Prostate gland (tissue), 2 donors: ENCODE results near the gene RDX. TPM values are rescaled to one million over a fixed set of nuclear protein-coding genes. Genes with fewer than 3 reads are reported as not detected.

Experiments
- DNase-seq: peaks from one replicate; pipeline ENCODE4 v3.0.0-alpha.2; 2019; ENCODE audit warnings: low spot score
- H3K27ac ChIP-seq, 2 donors: fragments of 200-600 bp; sonication (generic); 2 replicates each; pipeline ENCODE4 v1.5.1; 2017 to 2019
- H3K27me3 ChIP-seq: fragments of 200-600 bp; sonication (generic); replicated peaks from 2 replicates; pipeline ENCODE4 v1.5.1; 2019; ENCODE audit not compliant: insufficient read depth
- H3K36me3 ChIP-seq, 2 donors: fragments of 200-600 bp; sonication (generic); 1 replicate in 1 of 2; 2 replicates in 1 of 2; pipeline versions ENCODE4 v1.5.1 to v1.8.1; 2017 to 2019
- H3K4me1 ChIP-seq: fragments of 200-600 bp; sonication (generic); replicated peaks from 2 replicates; pipeline ENCODE4 v1.5.1; 2019
- H3K4me3 ChIP-seq, 2 donors: fragments of 200-600 bp; sonication (generic); 2 replicates each; pipeline ENCODE4 v1.5.1; 2017 to 2019
- H3K9me3 ChIP-seq: fragments of 200-600 bp; sonication (generic); 2 replicates; pipeline ENCODE4 v1.5.1; 2017
- POLR2A ChIP-seq: fragments of 450-650 bp; IDR thresholded peaks from one replicate; pipeline ENCODE4 v1.6.1; 2016; ENCODE audit warnings: antibody characterized with exemption, mild to moderate bottlenecking
- POLR2AphosphoS5 ChIP-seq: sonication (generic); formaldehyde crosslinking; IDR thresholded peaks from one replicate; pipeline ENCODE4 v1.6.1; 2017; ENCODE audit warnings: antibody characterized with exemption
- WGBS: methylation state at CpG from one replicate; pipeline ENCODE4 v1.1.5; 2018; 5-methylcytosine and 5-hydroxymethylcytosine counted together
- intact Hi-C: fragments of 100-400 bp; cut with DNase I; formaldehyde crosslinking; loops from one replicate; pipeline ENCODE4 v1.14.2; 2022
- total RNA-seq, 2 donors: library from RNA; depleted of rRNA; stranded (reverse); fragments of >200 nt; gene quantifications; one replicate each; pipeline ENCODE4 v1.1.0, GENCODE V29; 2016
- TF ChIP-seq, protein P1 (sequence below), 4 experiments: fragments of 200-600 bp in 2 of 4; fragments of 450-650 bp in 2 of 4; sonication (generic) in 2 of 4; IDR thresholded peaks; 1 replicate in 3 of 4; 2 replicates in 1 of 4; pipeline ENCODE4 v1.5.1; 2016 to 2019; ENCODE audit warnings: antibody characterized with exemption in 4 of 4, mild to moderate bottlenecking in 2 of 4, moderate library complexity in 2 of 4

The RDX gene
- total RNA-seq, 2 donors from 2014 or later, result 45.4 to 136 TPM

DNA sequence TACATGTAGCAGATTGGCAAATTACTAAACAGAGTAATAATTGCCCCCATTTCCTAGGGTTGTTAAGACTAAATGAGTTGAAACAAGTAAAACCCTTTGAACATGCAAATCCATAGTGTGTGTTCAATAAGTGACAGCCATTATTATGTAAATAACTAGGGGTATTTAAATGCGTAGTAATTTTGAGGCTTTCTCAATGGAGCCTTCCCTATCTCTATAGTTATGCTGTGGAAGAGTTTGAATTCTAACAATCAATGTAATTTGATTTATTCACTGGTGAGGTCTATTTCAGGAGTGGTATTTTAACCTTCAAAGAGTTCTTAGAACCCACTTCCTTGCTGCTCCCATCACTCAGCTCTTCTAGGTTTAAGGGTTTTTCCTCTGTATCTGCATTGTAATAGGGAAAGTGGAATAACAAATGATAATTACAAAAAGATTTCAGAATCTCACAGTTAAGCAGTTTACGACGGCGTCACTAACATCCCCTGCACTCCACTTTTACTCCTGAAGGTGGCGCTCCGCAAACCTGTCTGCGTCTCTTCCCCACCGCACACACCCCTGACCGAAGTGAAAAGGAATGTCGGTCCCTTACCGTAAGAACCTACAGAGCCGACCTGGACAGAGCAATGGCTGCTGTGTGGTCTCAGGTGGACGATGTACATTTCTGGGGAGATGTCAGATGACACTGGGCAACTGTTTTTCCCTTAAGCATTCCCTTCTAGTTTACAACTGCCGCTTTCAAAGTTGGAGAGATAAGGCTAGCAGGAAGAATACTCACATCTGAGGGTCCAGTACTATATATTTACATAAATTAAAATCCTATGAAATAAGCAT lies 122.4 kb downstream of the RDX start:
- Histone ChIP-seq H3K27me3 (no peaks in the 10 kb centered on the region), H3K36me3 (no peaks in the 10 kb centered on the region), H3K27ac (no peak overlapping the region), H3K9me3 (no peaks in the 10 kb centered on the region), H3K4me3 (no peak overlapping the region), H3K4me1 (no peaks in the 10 kb centered on the region)
- WGBS, result 28% methylated on average over 14 of the region's 14 CpGs
- no peak for TF ChIP-seq POLR2A
- TF ChIP-seq POLR2AphosphoS5, result no peak
- TF ChIP-seq, protein P1, sequence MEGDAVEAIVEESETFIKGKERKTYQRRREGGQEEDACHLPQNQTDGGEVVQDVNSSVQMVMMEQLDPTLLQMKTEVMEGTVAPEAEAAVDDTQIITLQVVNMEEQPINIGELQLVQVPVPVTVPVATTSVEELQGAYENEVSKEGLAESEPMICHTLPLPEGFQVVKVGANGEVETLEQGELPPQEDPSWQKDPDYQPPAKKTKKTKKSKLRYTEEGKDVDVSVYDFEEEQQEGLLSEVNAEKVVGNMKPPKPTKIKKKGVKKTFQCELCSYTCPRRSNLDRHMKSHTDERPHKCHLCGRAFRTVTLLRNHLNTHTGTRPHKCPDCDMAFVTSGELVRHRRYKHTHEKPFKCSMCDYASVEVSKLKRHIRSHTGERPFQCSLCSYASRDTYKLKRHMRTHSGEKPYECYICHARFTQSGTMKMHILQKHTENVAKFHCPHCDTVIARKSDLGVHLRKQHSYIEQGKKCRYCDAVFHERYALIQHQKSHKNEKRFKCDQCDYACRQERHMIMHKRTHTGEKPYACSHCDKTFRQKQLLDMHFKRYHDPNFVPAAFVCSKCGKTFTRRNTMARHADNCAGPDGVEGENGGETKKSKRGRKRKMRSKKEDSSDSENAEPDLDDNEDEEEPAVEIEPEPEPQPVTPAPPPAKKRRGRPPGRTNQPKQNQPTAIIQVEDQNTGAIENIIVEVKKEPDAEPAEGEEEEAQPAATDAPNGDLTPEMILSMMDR (IDR thresholded peaks at IDR 0.05), result peak in 2 of 4 experiments; percentile 36 to 45
- no peak for DNase-seq
- intact Hi-C loops, result no loop called here

DNA sequence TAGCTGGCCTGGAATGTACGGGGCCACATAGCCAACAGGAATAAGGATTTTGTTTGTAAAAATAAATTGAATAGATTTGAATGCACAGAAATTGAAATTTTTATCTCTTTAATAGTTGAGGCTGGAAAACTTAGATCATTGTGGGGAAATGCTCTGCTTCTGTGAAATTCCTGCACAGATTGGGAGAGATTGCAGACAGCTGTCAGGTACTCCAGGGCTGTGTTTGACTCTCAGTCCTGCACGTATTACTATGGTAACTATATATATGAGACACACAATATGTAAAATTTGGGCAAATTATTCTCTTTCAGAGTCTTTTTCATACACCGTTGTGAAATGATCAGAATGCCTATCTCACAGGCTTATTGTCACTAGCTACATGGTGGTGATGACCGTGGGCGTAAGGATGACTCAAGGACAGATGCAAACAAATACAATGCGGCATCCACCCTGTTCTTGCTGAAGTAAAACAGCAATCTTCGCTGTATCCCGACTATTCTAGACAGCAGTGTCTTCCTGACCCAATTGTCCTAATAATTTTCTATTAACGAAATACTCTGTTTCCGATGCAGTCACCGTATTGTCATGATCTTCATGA lies 123.8 kb downstream of the RDX start:
- DNase-seq, result no peak
- H3K9me3 ChIP-seq, result no peaks in the 10 kb centered on the region
- no peak for TF ChIP-seq POLR2AphosphoS5
- TF ChIP-seq, protein P1 (IDR thresholded peaks at IDR 0.05), result no peak
- TF ChIP-seq POLR2A, result no peak
- intact Hi-C loops, result no loop called here
- H3K4me1 ChIP-seq, result no peaks in the 10 kb centered on the region
- no peaks in the 10 kb centered on the region for H3K27me3 ChIP-seq
- 85% methylated on average over 11 of the region's 11 CpGs for WGBS
- H3K27ac ChIP-seq, result no peak overlapping the region
- H3K4me3 ChIP-seq, result no peak overlapping the region
- no peaks in the 10 kb centered on the region for H3K36me3 ChIP-seq

DNA sequence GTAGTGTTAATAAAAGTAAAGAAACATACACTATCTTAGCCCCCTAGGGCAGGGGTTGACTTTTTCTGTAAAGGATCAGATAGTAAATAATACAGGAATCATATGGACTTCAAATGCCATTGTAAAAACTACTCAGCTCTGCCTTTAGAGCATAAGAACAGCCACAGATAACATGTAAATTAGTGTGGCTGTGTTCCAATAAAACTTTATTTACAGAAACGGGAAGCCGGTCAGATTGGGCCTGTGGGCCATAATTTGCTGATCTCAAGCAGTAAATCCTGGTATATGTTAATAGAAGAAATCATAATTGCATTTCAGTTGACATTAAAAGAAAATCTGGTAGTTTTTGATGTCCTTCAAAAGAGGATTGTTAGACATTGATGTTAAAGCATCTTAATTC lies 126.7 kb downstream of the RDX start:
- Histone ChIP-seq H3K9me3 (no peaks in the 10 kb centered on the region), H3K27ac (no peak overlapping the region), H3K4me3 (no peak overlapping the region), H3K4me1 (no peaks in the 10 kb centered on the region), H3K36me3 (no peaks in the 10 kb centered on the region), H3K27me3 (no peaks in the 10 kb centered on the region)
- intact Hi-C loops, result no loop called here
- TF ChIP-seq, protein P1 (IDR thresholded peaks at IDR 0.05), result no peak
- TF ChIP-seq POLR2A (no peak), POLR2AphosphoS5 (no peak)
- WGBS, result 56% methylated on average over 2 of the region's 2 CpGs
- DNase-seq, result no peak

DNA sequence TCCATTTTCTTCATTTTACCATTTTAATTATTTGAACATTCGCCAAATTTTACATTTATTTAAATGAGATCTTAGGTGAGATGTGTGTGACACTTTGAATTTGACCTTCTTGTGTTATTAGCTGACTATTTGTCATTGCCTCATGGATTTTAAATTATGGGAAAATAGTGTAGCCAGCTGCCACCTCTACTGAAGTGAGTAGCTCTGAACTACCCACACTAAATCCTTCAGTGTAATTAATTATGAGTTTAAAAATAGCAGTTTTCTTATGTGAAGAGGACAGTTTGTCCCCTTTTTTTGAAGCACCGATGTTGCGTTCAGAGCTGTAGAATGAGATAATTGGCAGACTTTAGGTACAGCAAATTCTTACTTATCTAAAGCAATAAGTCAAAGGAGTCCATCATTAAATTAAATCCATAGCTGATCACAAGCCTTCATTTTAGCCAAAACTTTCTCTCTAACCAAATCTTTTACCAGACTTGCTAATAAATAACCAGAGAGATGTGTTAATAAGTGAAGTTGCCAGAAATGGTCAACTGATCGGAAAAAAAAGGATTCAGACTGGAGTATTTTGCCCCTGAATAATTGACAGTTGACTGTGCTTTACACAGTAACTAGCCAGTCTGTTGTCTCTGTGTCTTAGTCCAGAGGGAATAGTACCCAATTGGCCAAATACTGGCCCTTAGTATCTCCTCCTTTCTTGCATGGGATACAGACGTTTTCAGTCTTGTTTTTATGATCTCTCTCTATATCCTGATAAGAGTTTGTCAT lies 128.2 kb downstream of the RDX start:
- 76% methylated on average over 5 of the region's 5 CpGs for WGBS
- Histone ChIP-seq H3K9me3 (no peaks in the 10 kb centered on the region), H3K36me3 (no peaks in the 10 kb centered on the region), H3K4me1 (no peaks in the 10 kb centered on the region), H3K27ac (no peak overlapping the region), H3K4me3 (no peak overlapping the region), H3K27me3 (no peaks in the 10 kb centered on the region)
- intact Hi-C loops, result no loop called here
- no peak for TF ChIP-seq POLR2AphosphoS5
- TF ChIP-seq, protein P1 (IDR thresholded peaks at IDR 0.05), result no peak
- no peak for TF ChIP-seq POLR2A
- DNase-seq, result no peak
